NCI-H1048 (cell line): ENCODE results near the gene TTYH3.

Experiments
- DNase-seq: peaks from one replicate; lab custom pipeline; 2025; lab: John Stamatoyannopoulos, UW

Gene TTYH3

DNA sequence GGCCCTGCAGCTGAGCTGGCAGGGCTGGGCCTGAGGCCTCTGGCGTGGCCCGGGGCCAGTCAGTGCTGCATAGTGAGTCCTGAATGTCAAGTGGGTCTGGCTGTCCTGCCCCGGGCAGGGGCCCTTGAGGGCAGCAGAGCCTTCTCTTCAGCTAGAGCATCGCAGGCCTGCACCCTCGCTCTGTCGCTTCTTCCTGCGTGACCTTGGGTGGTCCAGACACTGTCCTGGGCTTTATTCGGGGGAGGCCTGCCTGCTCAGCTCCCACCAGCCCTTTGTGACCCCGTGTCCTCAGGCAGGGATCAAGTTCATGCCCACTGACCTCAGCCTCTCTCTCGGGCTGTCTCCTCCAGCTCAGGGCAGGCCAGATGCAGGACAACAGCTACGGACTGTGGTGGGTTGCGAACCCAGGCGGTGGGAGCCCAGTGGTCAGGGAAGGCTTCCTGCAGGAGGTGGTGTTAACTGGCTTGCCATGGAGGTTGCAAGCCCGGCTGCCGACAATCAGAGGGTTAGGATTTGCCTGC is 3.4 kb downstream of the TTYH3 start:
- DNase-seq: no peak

DNA sequence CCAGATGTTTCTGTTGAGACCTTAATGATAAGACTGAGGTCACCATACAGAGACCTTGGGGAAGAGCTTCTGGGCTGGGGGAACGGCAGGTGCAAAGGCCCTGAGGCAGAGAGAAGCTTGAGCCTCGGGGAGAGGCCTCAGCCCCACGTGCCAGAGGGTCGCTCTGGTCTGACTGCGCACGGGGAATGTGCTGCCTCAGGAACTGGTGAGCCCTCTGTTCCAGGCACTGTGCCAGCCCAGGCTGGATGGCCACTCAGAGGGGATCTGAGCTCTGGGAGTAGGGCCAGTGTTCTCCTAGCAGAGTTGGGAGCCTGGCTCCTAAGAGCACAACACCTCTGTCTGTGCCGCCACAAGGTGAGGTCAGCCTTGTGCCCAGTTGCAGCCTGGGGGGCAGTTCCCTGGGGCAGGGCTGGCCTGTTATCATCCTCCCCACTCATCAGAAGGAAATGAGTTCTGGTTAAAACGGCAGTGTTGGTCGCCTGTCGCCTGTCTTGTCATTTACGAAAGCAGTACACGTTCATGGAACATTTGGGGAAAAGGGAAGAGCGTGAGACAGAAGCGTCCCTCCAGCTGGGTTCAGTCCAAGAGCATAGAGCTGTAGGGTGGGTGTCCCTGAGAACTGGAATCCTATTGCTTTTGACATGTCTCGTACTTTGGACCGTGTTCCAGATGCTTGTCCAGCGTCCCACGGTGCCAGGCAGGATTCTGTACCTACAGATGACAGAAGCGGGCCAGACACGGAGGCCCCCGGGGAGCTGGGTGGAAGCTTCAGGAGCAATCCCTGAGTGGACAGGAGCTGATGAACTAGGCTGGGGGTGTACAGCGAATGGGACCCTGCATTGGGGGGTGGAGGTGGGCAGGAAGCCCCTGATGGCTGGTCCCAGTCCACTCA is 4.3 kb downstream of the TTYH3 start:
- no peak for DNase-seq

DNA sequence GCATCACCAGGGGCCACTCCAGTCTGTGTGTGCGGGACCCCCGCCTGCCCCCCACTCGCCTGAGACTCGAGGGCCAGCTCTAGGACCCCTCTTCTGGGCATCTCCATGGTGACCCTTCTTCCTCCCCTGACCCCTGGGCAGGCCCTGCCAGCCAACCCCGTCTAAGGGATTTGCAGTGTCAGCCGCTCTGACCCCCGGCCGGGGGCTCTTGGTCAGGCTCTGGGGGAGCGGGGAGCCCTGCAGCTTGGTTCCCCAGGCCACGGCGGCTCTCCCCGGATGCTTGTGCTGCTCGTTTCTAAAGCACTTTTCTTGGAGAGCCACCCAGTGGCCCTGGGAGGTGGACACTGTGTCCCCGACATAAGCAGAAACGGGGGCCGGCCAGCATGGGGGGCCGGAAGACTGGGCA is 5.3 kb downstream of the TTYH3 start:
- no peak for DNase-seq

DNA sequence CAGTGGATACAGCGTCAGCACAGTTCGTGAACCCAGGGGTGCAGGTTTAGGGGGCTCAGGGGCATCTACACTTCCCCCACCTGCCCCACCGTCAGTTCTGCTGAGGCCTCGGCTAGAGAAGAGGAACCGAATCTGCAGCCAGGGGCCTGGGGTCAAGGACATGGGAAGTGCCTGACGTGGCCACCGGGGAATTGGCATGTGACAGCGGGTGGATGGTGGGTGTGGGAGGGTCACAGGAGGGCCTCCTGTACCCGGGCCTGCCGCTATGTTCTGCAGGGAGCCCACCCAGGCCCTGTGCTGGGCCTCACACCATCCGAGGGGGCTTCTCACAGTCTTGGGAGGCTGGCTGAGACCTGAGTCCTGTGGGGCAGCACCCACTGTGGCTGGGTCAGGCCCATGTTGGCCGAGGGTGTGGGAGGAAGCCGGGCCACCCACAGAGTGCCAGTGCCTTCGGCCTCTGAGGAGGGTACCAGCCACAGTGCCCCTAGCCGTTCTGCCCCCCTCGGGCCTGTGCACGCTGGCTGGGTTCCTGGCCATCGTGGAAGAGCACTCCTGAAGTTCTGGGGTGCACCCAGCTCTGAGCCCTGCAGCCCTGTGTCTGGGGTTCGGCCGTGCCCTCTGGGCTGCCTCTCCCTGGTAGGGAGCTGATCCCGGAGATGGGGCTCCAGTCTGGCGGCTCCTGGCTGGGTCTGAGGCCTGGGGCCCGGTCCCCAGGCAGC is 5.9 kb downstream of the TTYH3 start:
- DNase-seq: no peak

DNA sequence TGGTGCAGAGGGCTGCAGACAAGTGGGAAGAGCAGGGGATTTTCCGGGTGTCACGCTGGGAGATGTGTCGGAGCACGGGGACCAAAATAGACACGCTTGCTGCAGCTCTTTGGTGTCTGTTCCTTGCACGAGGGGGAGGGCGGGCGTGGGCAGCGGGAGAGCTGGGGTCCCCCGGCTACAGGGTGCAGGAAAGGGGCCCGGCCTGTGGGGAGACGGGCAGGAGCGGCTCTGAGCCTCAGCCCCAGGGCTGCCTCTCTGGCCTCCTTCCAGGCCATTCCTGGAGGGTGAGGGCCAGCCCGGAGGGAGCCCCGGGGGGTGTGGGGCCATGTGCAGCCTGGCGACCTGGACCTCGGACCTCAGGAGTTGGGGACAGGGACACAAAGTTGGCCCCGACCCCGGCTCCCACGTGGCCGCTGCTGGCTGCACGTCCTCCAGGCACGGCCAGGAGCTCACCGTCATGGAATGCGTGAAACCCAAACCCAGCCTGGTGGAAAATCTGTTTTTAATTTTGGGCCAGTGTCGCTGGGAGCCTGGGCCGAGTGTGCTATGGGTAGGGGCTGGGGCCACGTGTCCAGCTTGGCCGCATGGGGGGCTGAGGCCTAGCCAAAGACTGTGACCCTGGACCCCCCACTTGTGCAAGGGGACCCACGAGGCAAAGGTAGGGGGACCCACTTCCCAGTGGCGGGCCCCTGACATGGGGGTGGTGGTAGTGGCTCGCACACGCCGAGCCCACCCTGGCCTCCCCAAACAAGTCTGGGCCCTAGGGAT is 6.6 kb downstream of the TTYH3 start:
- DNase-seq: no peak

DNA sequence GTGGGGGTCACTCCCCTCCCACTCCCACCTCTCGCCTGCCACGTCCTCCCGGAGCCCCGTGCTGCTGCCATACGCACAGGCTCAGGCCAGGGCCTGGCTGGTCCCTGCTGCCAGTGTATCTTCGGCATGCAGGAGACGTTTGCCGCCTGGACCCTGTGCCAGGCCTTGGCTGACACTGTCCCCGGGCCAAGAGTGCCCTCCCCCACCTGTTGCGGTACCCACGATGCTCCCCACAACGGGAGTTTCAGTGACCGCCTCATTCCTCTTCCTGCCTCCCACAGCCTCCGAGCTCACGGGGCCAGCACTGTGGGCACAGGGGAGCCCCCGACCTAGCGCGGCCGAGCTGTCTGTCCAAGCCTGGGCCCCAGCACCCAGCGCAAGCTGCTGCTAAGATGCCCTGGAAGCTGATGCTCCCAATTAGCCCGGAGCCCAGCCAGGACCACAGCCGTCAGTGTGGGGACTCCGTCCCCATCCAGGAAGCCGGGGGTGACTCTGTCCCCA is 7.4 kb downstream of the TTYH3 start:
- DNase-seq: no peak

DNA sequence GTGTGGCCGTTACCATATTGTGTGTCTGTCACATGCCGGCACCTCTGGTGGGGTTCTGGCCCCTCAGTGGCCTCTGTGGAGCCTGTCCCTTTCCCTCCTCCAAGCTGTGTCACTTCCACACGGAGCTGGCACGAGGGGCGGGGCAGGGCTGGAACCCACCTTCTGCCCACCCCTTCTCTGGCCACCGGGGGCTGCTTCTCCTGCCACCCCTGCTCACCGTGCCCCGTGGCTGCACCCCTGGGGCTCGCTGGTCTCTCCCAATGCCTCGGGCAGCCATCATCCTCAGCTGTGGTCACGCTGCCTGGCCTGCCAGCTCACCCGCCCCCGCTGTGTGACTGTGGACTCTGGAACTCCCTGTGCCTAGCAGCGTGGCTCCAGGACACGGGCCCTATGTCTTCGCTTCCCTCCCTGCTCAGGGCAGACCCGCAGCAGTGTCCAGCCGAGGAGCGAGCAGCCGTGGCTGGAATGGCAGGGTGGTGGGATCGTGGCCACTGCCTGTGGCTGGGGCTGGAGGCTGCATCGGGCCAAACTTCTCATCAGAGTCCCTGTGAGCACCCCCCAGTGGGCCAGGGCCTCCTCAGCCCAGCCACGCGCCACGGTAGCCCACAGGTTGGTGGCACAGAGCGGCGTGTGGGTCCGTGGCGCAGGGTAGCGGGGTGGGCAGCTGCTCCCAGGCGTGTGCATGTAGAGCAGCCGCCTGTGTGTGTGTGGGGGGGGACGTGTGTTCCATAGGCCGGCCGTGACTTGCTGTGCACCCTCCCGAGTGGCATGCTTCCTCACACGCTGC is 8.1 kb downstream of the TTYH3 start:
- no peak for DNase-seq

DNA sequence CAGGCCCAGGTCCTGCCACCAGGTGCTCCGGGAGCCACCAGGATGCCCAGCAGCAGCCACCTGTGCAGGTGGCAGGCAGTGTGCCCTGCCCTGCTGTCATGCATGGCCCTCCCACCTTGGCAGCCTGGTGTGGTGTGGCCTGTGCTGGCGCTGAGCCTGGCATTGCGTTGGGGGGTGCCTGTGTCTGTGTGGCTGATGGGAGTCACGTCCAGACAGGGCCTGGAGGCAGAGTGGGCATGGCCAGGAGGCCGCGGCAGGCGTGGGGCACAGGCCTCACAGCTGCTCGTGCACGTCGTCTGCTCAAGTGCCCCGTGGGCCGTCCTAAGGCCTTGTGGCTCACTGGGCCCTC is 8.7 kb downstream of the TTYH3 start:
- no peak for DNase-seq

DNA sequence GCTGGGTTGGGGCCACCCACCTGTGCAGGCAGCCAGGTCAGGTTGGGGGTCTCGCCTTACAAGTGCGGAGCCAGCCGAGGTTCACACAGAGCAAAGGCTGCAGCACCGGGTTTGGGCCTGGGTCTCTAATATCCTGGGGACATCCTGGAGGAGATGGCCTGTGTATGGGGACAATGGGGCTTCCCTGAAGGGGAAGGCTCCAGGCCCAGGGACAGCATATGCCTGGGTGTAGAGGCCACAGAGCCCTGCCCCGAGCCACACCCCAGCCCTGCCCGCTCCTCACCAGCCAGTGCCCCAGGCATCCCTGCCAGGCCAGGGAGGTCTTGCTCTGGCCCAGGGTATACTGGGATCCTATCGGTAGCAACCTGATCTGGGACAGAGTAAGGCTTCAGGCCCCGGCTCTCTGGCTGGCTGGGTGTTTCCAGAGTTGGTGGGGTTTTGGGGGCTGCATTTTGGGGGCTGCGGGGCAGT is 9.1 kb downstream of the TTYH3 start:
- no peak for DNase-seq

DNA sequence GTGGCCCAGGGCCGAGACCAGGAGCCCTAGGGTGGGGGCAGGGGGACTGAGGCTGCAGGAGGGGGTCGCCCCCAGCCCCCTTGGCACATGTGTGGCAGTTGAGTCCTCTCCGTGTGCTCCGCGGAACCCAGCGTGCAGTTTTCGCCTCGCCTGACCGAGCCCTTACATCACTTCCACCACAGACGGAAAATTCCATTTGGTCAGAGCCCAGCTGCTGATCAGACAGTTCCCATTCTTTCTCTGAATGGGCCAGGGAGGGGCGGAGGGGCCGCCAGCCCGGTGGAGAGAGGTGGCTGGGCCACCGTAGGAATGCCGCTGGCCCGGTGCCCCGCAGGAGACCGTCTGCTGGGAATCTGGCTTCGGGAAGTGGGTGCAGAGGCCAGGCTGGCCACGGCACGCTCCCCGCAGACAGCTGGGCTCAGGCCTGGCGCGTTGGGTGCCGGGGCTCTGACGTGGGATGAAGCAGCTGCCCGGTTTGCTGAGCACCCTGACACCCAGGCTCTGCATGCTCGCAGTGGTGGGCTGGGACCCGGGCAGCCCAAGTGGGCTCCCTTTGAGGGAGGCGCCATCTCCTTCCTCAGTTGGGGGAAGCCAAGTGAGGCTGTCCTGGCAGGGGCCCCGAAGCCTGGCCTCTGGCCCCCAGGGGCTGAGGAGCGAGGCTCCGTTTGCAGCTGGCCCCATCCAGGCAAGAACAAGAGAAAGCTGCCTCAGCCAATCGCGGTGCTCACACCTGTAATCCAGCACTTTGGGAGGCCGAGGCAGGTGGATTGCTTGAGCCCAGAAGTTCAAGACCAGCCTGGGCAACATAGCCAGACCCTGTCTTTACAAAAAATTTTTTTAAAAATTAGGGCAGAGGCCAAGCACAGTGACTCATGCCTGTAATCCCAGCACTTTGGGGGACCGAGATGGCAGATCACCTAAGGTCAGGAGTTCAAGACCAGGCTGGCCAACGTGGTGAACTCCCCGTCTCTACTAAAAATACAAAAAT is 9.9 kb downstream of the TTYH3 start:
- no peak for DNase-seq

DNA sequence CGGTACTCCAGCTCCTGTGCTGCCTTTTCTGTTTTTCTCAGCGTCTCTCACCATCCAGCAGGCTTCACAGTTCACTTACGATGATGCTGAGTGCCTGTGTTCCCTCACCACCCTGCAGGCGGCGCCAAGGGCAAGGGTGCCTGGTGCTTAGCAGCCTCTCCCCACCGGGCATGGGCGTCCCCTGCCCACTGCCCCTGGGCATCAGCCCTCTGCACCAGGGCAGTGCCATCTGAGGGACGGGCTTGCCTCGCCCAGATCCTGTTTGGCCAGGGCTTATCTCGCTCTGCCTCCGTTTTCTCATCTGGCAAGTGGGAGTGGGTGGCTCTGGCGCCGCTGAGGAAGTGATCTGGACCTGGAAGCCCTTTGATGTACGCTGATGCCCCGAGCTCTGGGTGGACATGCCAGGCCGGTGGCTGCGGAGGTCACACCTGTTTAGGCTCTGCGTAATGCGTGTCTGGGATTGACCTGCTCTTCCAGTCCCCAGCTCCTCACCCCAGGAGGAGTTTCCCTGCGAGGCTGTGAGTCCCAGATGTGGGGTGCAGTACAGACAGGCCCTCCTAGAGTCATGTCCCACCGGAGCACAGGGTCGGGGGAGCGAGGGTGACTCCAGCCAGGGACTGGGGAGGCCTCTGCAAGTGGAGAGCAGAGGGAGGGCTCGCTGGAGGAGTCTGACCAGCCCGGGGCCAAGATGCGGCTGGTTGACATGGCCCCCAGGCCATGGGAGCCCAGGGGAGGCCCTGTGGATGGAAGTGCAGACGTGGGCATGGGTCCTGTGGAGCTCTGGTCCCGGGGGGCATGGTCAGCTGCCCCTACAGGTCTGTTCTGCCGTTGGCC is 11.8 kb downstream of the TTYH3 start:
- no peak for DNase-seq

DNA sequence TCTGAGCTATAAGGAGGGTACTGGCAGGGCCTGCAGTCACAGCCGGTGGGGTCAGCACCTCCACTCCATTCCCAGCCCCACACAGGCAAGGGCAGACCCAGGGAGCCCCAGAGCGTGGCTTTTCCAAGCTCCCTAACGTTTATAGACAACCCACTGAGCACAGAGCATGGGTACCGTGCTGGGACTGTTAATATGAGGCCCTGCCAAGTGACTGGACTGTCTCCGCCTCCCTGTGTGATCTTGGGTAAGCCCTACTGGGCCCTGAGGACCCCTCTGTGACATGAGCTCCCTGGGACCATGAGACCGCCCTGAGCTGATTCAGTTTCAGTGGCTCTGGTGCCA is 12.4 kb downstream of the TTYH3 start:
- DNase-seq: no peak

DNA sequence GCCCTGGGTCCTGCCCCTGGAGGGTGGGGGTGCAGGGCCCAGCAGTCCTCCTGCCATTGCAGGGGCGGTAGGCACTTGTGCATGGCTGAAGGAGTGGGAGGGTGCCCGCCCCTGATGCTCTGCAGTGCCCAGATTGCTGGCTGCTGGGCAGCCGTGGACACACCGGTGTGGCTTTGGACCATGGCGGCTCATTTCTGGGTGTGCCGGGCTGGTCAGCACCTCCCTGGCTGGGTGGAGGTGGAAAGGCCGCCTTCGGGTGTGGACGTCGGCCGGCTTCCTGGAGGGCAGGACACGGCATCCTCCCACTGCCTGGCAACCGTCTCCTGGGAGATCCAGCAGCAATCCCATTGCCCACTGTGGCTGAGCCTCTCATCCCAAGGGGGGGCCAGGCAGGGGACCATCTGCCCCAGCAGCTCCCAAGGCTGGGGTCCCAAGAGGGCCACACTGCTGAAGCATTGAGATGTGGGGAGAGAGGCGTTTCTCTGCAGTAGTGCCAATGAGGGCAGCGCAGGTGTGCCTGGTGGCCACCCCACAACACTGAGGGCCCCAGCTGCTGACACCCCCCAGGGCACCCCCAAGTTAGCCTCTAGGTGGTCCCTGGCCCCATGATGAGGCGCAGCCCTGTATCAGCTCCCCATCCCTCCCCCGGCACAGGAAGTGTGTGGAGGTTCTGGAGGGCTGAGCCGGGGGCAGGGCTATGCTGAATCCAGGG is 12.9 kb downstream of the TTYH3 start:
- DNase-seq: no peak

DNA sequence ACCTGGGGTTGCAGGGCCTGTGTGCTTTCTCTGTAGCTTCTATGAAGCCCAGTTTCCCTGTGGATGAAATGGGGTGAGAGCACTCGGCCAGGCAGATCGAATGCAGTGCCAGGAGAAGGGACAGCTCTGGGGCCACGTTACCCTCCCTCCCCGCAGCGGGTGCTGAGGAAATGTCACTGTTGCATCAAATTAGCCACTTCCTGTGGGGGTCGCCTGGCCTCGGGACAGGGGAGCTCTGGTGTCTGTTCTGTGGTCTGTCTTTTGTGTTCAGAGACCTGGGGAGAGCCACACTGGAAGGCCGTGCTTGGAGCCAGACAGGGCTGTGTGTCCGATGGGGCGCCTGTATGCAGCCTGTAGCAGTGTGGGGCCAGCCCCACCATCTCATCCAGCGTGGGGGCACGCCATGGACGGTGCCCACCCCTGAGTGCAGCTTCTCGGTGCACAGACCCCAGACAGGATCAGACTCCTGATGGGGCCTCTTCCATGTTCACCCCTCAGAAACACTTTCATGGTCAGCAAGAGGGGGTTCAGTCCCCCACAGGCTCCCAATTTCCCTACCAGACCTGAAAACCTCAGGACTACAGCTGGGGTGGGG is 13.6 kb downstream of the TTYH3 start:
- DNase-seq: no peak

DNA sequence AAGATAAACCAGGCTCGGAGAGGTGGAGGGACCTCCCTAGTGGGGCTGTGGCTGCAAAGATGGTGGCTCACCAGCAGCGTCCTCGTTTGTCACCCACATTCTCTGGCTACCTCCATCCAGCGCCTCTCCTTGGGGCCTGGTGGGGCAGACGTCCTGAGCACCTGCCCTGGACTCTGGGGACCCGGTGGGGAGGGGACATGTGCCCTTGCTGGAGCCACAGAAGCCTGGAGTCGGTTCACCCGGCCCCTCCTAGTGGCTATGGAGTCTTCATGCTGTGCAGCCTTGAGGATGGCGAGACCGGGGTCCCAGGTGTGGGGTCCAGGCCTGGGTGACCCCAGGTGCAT is 14.5 kb downstream of the TTYH3 start:
- DNase-seq: no peak

DNA sequence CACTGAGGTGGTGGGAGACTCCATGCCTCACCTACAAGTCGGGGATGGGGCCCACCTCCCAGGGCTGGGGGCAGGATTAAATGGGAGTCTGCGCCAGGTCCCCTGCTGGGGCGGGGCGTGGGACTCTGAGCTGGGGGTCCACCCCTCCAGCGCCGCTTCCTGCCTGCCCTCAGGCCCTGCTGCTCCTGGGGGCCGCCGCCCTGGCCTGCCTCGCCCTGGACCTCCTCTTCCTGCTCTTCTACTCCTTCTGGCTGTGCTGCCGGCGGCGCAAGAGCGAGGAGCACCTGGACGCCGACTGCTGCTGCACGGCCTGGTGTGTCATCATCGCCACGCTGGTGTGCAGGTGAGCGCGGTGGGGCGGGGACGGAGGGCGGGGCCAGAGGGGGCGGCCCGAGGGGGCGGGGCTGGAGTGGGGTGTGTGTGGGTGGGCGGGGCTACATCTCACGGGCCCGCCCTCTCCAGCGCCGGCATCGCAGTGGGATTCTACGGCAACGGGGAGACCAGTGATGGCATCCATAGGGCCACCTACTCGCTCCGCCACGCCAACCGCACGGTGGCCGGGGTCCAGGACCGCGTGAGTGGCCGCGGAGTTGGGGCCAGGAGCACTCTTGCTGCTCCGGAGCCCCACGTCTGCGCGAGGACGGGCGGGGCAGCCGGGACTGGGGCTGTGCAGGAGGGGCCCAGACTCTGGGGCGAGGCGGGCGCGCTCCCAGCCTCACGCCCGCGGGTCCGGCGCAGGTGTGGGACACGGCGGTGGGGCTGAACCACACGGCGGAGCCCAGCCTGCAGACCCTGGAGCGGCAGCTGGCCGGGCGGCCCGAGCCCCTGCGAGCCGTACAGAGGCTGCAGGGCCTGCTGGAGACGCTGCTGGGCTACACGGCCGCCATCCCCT is 15.1 kb downstream of the TTYH3 start:
- DNase-seq: peak; percentile 32

DNA sequence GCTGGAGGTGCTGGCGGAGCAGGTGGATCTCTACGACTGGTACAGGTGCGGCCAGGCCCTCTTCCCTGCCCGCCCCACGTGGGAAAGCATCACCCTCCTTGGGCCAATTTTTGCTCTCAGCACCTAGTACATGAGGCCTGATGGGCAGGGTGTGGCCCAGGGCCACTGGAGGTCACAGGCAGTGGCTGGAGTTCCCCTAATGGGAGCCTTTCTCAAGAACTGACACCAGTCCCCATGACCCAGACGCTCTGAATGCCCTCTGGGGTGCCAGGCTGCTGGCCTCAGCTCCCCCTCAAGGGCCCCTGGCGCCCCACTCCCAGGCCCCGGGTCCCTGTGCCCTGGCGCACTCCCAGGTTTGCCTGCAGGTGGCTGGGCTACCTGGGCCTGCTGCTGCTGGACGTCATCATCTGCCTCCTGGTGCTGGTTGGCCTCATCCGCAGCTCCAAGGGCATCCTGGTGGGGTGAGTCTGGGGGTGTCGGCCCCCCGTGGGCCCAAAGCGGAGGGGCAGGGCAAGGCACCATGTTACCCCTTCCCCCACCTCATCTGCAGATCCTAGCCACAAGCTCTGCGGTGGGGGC is 15.9 kb downstream of the TTYH3 start:
- DNase-seq: no peak
